Right ventricle myocardium inferior (tissue), 1 donor: ENCODE results near the gene SDCBP2. TPM values are rescaled to one million over a fixed set of nuclear protein-coding genes. Genes with fewer than 3 reads are reported as not detected.
A peak's percentile ranks its signal among the peaks of the same experiment; 100 is the strongest.

Source experiments
- ATAC-seq: fragments of 200-7000 bp; cut with Tn5 transposase; one replicate; pipeline ENCODE4 v1.9.1; 2020; ENCODE audit warnings: mild to moderate bottlenecking, moderate library complexity
- DNase-seq: peaks from one replicate; pipeline ENCODE4 v3.0.0; 2021; ENCODE audit errors: missing footprints
- intact Hi-C: fragments of 100-400 bp; cut with DNase I; formaldehyde crosslinking; loops from one replicate; pipeline ENCODE4 v1.11.0; 2022
- long read RNA-seq: library from polyadenylated mRNA; unstranded; transcript quantifications from one replicate; pipeline ENCODE4 v2.0.0, GENCODE V29; 2021
- total RNA-seq: library from RNA; stranded (reverse); fragmentation: NEBNext Ultra II Directional; extraction: Animal tissue kit (Norgen Biotek cat#: 25700); gene quantifications from one replicate; pipeline ENCODE4 v1.2.1, GENCODE V29; 2021
- donor health status: DM: no; HTN: yes; CAD: no; lungs with severe emphysema.

The SDCBP2 gene, protein sequence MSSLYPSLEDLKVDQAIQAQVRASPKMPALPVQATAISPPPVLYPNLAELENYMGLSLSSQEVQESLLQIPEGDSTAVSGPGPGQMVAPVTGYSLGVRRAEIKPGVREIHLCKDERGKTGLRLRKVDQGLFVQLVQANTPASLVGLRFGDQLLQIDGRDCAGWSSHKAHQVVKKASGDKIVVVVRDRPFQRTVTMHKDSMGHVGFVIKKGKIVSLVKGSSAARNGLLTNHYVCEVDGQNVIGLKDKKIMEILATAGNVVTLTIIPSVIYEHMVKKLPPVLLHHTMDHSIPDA
- total RNA-seq = 1.2 TPM
- long read RNA-seq, partial matches to known transcripts = 0 of 1 reads
- long read RNA-seq, other reads (novel, unspliced or antisense) = 1 of 1 reads

DNA sequence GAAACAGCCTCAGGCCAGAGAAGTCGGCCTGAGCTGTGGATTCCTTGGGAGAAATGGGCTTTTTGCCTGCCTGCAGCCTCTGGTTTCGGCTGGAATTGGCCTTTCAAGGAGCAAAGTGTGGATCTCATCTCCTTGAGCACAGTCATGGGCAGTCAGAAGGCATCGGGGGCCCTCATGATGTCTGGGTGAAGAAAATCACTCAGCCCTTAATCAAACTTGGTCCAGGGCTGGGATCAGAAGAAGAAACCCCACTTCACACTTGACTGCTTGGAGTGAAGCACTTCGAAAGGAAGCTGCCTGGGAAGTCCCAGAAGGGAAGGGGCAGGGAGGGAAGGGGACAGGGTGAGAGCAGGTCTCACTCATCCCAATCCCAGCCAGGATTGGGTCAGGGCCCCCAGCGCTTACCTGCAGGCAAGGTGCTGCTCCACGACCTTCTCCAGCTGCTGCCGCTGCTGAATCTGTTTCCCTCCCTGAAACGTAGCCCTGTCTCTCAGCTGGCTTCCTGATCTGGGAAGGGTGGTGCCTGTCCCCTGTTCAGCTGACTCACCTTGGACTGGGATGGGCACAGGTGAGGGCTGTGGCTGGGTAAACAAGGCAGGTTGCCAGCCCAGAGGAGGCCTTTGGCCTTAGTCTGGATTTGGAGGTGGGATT is at the start of gene SDCBP2:
SDCBP2 (minus strand) TSS at position 460 of the 651 bp plus-strand sequence. CDS start 8,723 bp downstream, outside the sequence.
- intact Hi-C loops = loop anchor here (5.0 kb wide), 1 partner anchor 138 kb away; the partner anchor contains the start of gene NSFL1C
- DNase-seq = no peak
- ATAC-seq = no peak

DNA sequence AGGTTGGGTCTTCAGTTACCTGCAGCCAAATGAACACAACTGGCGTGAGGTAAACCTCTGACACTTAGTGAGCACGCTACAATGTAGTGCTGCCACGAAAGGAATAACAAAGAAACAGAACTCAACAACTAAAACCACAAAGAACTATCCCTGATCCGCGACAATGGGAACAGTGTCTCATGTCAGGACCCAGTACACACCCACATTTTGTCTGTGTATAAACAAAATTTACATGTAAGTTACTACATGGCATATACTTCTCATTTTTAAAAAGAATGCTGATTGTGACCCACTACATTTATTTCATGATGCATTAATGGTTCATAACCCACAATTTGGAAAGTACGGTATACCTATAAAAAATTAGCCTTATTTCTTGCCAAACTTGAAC is 49.8 kb upstream of the SDCBP2 start:
- ATAC-seq (no peak), DNase-seq (no peak)
- intact Hi-C loops = no loop called here

DNA sequence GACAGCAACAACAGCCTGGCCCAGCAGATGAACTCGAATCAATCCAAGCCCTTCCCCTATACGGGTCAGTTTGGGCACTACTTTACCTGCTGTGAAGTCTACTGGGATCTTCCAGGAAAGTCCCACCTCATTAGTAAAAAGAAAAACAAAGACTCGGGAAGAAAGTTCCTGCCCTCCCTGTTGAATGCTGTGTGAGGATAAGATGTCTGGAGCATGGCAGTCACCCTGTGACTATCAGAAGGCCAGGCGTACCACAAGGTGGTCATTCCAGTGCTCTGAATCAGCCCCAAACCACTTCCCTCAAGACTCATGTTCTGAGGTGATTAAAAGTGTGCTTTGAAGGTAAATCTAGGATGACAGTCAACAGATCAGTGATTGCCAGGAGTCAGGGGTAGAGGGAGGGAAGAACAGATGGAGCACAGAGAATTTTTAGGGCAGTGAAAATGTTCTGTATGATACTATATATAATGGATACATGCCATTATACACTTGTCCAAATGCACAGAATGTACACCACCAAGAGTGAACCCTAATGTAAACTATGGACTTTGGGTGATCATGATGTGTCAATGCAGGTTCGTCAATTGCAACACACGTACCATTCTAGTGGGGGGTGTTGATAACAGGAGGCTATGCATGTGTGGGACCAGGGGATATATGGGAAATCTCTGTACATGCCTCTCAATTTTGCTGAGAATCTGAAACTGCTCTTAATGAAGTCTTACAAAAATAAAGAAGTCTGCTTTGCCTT is 49.2 kb upstream of the SDCBP2 start:
- no peak for ATAC-seq
- intact Hi-C loops = loop anchor here (2.0 kb wide), 1 partner anchor 41 kb away; no protein-coding TSS in a partner anchor
- DNase-seq = no peak

DNA sequence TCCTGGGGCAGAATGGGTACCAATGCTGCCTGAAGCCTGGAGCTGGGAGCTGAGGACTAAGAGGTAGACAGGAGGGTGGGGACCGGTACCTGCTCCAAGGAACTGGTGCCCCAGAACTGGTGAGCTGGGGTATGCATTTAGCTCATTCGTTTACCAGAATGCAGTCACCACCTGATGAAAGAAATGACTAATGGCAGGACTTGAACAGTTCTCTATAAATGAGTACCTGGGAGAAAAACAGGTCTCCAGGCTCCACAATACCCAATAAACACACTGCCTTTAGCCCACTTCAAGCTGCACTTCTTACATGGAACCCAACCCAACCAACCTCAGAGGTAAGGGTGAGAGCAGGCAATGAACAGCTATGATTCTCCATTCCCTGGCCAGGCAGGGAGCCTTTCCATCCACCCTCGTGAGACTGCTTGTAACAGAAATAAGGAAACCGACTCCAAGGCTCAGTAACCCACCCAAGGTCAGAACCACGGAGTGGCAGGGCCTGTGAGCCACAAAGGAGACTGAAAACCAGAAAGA is 48.5 kb upstream of the SDCBP2 start:
- ATAC-seq (no peak), DNase-seq (no peak)
- intact Hi-C loops = loop anchor here (2.0 kb wide), 1 partner anchor 41 kb away; no protein-coding TSS in a partner anchor

DNA sequence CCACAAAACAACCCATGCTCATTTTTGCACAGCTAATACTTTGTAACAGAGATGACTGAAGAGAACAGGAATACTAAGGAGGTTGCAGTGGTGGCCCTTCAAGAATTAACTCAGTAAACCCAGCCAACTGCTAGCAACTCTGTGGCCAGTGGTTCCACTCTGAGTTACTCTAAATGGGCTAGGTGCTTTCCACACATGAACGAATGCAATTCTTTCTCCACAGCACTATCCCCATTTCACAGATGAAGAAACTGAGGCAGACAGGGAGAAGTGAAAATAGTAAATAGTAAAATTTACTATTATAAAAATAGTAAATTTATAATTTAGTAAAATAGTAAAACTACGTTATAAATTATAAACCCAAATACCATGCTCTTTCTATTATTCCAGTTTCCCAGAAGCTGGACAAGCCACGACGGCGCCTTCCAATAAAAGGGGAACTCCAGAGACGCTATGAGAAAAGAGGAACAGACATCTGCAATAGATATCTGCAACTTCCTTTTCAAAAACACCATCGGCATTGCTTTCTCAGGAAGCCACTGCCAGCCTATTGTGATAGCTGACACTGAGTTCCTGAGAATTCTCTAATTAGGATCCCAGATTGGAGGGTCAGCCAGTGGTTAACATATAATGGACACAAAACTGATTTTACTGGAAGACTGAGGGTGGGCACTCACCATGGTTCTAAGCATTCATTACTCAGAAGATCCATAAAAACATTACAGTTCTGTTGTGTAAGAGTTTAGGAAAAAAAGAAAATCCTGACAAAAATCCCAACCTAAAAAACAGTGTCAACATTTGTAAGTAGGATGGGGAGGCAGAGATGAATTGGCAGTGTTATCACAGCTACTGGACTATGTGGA is 47.7 kb upstream of the SDCBP2 start:
- intact Hi-C loops = loop anchor here (2.0 kb wide), 1 partner anchor 40 kb away; no protein-coding TSS in a partner anchor
- no peak for ATAC-seq
- peak; percentile 71 for DNase-seq

DNA sequence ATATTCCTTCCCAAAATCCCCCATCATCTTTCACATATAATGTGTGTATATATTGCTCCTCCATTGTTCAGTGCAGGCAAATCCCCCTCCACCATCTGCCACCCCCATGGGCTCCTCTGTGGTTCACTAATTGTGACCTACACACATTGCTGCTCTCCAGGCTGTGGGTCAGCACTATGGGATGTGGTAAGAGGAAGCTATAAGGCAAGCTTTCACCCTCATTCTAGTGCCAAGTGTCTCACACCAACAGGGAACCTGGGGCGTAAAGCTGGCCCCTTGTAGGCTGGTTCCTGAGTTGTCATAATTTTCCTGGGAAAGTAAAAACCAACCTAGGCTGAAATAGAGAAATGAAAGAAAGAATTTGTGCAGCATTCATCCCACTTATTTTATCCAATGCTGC is 47.1 kb upstream of the SDCBP2 start:
- DNase-seq = no peak
- ATAC-seq = no peak
- intact Hi-C loops = loop anchor here (2.0 kb wide), 1 partner anchor 39 kb away; no protein-coding TSS in a partner anchor

DNA sequence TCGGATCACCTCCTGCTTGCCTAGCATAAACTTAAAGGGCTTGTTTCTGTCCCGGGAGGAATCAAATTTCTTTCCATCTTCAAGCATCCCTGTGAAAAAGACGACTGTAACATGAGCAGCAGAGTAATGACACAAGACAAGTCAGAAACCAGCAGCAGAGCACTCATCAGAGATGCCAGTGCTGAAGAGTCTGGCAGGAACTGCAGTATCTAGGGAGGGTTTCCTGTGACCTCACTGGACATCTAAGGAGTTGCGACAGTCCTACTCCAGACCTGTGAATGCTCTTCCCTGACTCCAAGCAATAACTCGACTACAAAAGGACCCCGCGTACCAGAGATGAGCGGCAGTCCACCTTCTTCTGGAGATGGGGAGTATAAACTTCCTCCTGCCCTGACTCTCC is 46.6 kb upstream of the SDCBP2 start:
- intact Hi-C loops = no loop called here
- DNase-seq (no peak), ATAC-seq (peak; percentile 40)

DNA sequence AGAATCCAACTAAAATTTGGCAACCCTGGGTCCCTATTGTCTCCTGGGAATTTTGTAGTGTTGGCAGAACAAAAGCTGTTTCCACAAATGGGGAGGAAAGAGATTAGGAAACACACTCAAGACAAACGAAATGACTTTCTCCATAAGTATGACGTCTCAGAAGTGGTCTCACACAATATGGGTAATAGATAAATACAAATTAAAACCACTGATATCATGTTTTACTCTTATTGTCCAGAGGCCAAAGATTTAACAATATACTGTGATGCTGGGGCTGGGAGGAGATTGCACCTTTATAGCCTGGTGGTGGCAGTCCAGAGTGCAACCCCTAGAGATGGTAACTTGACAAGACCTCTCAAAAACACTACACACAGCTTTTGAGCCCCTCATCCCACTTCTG is 45.3 kb upstream of the SDCBP2 start:
- intact Hi-C loops = no loop called here
- DNase-seq (no peak), ATAC-seq (peak; percentile 35)

DNA sequence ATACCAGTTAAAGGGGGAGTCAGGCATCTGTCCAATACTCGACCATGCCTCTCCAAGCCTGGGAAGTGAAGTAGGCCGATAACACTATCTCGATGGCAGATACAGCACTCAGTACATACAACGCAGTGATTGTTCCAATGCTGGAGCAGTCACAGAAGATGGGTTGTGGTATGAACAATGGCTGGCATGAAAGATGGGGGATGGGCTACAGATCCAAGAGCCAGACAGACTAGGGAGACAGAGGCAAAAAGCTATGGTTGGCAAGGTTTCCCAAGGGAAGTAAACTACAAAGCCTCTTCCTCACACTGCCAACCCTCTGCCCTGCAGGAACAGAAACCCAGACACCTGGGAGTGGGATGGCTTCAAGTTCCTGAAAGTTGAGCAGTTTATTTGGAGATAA is 44.7 kb upstream of the SDCBP2 start:
- intact Hi-C loops = no loop called here
- DNase-seq (no peak), ATAC-seq (no peak)

DNA sequence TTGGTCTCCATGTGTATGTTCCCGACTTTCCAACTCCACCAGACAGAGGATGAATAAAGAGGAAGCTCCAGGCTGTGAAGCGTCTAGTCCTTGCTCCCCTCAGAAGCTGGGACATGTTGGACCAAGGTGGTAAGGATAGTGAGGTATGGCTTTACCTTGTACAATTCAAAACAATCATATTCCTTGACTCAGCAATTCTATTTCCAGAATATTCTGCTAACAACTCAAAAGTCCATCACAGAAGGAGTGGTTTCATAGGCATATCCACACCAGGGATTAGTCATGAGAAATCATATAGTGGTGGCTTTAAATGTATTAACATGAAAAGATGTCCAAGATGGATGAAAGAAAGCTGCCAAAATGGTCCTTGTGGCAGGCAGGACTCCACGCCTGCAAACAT is 44.1 kb upstream of the SDCBP2 start:
- ATAC-seq (no peak), DNase-seq (no peak)
- intact Hi-C loops = no loop called here

DNA sequence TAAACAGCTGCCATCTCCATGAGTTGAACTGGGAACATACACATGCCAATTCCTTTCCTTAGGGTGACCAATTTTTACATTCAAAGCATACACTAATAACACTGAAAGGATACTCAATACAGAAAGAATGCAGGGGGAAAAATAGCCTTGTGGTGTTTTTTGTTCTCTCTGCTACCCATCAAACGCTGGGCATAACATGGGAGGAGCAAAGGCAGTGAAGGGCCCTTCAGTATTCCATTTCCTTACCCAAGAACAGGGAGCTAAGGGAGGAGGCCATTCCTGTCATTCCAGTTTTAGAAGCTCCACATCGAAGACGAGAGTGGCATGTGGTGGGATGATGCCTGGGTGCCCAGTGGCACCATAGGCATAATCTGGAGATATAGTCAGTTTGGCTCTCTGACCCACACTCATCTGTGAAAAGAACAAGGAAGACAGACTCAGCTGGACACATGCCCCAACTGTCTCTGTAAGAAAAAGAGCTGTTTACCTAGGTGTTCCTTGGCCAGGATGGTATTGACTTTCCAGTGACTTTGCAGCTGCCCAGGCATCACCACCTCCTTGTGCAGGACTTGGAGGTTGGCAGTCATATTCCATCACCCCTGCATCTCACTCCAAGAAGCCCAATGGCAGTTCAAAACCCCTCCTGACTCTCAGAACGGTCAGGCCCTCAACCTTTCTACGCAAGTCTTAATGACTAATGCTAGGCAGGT is 43.0 kb upstream of the SDCBP2 start:
- intact Hi-C loops = no loop called here
- DNase-seq (no peak), ATAC-seq (no peak)

DNA sequence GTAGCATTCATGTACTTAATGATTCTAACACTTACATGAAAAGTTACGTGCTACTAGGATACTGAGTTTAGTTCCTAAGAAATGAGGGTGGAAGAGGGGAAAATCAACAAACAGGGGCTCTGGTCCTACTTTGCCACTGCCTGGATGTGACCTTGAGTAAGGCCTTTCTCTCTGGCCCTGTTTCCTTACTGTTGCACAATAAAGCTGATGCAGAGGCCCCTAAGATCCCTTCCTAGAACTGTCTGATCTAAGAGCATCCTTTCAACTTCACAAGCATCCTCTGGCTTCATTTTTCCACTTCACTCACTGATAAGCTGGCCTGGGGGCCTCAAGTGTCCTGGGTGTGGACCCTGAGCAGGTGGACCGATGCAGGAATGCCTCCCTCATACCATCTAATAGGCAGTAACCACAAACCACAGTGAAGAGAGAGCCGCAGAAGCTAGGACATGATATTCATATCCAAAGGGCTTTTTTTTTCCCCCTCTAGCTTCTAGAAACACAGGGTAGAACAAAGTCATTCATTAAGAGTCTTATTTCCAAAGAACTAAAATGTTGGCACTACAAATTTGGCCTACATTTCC is 42.4 kb upstream of the SDCBP2 start:
- DNase-seq = no peak
- peak; percentile 65 for ATAC-seq
- intact Hi-C loops = no loop called here

DNA sequence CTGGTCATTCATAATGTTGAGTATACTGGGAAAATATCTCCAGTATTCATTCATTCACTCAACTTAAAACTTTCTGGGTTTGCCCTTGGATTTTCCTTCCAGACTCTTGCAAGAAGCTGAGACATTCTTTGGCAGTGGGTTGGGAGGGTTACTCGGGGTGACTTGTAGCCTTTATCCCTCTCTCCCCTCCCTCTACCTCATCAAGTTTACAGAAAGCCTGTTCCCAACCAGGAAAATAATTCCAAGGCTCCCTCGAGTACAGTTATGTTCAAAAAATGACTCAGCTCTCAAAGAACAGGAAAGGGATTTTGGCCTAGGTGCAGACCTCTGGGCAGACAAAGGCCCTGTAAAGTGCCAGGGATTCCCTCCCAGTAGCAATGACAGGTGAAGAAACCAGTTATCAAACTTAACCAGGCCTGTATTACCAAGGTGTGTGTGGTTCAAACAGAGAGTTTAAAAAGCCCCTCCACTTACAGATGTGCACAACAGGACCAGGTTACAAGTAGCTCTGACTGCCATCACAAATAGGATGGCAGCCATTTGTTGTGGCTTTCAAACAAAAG is 41.7 kb upstream of the SDCBP2 start:
- peak; percentile 79 for ATAC-seq
- intact Hi-C loops = no loop called here
- DNase-seq = no peak

DNA sequence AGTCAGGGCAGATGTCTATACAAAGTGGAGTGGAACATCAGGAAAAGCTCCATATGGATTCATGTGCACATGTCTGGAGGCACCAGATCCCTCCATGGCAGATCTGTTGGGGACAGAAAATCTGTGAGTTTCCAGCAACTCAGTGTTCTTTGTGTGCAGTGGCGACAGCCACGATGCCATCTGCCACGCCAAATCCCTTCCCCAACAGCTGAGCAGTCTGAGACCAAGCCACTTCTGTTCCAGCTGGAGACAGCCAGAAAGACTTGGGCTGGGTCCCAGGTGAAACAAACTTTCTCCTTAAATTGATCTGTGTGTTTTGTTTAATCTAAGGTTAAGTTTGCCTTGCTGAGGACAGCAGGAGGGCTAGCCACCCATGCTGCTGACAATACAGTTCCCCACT is 41.0 kb upstream of the SDCBP2 start:
- intact Hi-C loops = no loop called here
- DNase-seq (no peak), ATAC-seq (no peak)

DNA sequence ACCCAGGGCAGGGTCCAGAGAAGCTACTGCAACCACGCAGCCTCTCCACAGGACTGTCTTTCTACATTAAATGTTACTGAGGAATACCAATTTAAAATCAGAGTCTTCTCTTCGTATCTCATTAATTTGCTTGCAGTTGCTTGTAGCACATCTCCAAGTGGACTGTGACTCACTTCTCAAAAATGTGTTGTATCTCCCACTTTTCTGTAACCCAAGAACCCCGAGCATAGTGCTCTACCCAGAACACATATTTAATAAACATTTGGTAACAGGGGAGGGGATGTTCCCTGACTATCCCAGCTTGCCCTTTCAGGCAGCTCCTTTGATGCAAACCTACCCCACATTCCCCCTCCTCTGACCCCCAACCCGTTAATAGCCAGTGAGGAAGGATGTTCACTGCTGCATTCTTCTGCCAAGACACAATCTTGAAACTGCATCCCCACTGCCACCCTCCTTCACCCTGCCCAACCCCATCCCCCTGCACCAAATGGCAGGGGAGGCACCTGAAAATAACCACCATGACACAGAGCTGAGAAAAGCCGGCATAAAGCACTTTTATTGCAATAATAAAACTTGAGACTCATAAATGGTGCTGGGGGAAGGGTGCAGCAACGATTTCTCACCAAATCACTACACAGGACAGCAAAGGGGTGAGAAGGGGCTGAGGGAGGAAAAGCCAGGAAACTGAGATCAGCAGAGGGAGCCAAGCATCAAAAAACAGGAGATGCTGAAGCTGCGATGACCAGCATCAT is 39.7 kb upstream of the SDCBP2 start:
- intact Hi-C loops = no loop called here
- no peak for DNase-seq
- no peak for ATAC-seq

DNA sequence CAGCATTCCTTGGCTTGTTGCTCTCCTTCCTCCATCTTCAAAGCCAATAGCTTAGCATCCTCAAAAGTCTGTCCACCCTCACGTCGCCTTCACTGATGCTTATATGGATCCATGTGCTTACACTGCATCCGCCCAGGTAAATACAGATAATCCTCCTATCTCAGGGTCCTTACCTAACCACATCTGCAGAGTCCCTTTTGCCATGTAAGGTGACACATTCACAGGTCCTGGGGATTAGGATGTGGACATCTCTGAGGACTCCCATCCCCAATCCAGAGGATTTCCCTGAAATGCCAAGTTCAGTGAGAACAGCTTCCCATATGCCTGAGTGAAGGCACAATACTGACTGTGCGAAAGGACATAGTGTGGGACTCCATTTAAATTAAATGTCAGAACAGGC is 38.5 kb upstream of the SDCBP2 start:
- ATAC-seq = no peak
- intact Hi-C loops = no loop called here
- DNase-seq = no peak
